AG04449 (cell line): ENCODE data around the gene PIP5K1C.

Experiments
- CTCF ChIA-PET: fragments of 350-600 bp; formaldehyde crosslinking; extraction: SDS; loops from one replicate; lab custom pipeline; 2021; ENCODE audit warnings: antibody characterized with exemption; lab: Yijun Ruan, JAX
- POLR2A ChIA-PET: fragments of 400-600, 350-600 bp; formaldehyde crosslinking; extraction: SDS; loops from one replicate; lab custom pipeline; 2020; ENCODE audit warnings: antibody characterized with exemption, inconsistent platforms; lab: Yijun Ruan, JAX
- DNase-seq: peaks from one replicate; pipeline ENCODE4 v3.0.0-alpha.2; 2010; ENCODE audit warnings: low read depth, low spot score
- H3K4me3 ChIP-seq: 2 replicates; pipeline ENCODE4 v1.5.1; 2011; ENCODE audit warnings: low read depth, mild to moderate bottlenecking, control low read depth, low read length
- TF ChIP-seq, protein P1 (sequence below): IDR thresholded peaks from one replicate; pipeline ENCODE4 v1.5.1; 2011; ENCODE audit warnings: mild to moderate bottlenecking, moderate library complexity, low read length, control low read depth, inconsistent platforms; ENCODE audit not compliant: insufficient read depth; ENCODE audit errors: missing control alignments

Gene PIP5K1C

DNA sequence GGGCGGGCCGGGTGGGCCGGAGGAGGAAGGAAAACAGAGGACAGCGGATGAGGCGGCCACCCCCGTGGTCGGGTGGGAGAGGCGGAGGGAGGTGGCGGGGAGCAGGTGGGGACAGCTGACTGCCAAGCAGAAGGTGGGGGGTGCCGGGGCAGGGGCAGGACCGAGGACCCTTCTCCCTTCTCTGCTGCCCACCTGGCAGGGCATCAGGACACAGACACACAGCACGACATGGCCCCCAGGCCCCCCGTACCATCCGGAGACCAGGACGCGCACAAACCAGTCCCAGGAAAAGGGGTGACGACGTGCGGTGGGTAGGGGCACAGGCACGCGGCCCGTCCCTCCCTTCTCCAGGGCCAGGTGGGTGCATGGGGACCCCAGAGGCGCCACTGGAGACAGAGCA, 62.6 kb downstream of the PIP5K1C start:
- no peak overlapping the region for H3K4me3 ChIP-seq
- TF ChIP-seq, protein P1, sequence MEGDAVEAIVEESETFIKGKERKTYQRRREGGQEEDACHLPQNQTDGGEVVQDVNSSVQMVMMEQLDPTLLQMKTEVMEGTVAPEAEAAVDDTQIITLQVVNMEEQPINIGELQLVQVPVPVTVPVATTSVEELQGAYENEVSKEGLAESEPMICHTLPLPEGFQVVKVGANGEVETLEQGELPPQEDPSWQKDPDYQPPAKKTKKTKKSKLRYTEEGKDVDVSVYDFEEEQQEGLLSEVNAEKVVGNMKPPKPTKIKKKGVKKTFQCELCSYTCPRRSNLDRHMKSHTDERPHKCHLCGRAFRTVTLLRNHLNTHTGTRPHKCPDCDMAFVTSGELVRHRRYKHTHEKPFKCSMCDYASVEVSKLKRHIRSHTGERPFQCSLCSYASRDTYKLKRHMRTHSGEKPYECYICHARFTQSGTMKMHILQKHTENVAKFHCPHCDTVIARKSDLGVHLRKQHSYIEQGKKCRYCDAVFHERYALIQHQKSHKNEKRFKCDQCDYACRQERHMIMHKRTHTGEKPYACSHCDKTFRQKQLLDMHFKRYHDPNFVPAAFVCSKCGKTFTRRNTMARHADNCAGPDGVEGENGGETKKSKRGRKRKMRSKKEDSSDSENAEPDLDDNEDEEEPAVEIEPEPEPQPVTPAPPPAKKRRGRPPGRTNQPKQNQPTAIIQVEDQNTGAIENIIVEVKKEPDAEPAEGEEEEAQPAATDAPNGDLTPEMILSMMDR = no peak
- no peak for DNase-seq
- ChIA-PET CTCF (interaction anchor here (0.6 kb wide), 1 partner anchor 1857 kb away, joined by 3 read pairs; no protein-coding TSS in a partner anchor), POLR2A (no interaction called here)

DNA sequence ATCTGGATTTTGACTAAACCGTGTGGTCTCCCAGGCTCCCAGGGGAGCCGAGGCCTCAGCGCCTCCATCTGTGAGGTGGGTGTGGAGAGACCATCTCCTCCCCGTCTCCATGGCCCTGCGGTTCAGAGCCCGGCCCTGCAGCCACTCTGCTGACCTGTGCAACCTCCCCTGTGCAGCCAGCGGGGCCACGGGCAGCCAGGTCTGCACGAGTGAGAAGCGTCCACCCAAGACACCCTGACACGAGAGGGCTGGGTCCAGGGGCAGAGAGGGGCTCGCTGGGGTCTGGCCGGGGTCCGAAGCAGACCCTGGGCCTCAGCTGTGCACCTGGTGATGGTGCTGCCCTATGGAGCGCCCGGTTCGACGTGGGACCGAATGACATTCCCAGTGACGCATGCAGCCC, 63.3 kb downstream of the PIP5K1C start:
- ChIA-PET CTCF (no interaction called here), POLR2A (no interaction called here)
- TF ChIP-seq, protein P1 = no peak
- H3K4me3 ChIP-seq = no peak overlapping the region
- no peak for DNase-seq

DNA sequence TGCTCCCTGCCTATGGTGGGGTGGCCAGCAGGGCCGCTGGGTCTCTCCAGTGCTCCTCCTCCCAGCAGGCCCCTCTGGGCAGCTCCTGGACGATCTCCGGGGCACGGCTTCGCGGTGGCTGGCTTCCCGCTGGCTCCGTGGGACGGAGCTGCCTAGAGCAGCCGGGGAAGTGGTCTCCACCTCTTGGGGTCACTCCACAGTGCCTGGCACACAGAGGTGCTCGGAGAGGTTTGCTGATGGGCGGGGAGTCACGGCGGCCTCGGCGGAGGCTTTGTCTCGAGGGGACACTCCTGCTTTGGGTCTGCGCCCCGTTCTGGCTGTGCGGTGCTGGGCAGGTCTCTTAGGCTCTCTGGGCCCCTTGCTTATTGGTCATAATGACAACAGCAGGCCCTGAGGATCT, 63.8 kb downstream of the PIP5K1C start:
- TF ChIP-seq, protein P1 = no peak
- ChIA-PET CTCF (no interaction called here), POLR2A (no interaction called here)
- H3K4me3 ChIP-seq = no peak overlapping the region
- no peak for DNase-seq

DNA sequence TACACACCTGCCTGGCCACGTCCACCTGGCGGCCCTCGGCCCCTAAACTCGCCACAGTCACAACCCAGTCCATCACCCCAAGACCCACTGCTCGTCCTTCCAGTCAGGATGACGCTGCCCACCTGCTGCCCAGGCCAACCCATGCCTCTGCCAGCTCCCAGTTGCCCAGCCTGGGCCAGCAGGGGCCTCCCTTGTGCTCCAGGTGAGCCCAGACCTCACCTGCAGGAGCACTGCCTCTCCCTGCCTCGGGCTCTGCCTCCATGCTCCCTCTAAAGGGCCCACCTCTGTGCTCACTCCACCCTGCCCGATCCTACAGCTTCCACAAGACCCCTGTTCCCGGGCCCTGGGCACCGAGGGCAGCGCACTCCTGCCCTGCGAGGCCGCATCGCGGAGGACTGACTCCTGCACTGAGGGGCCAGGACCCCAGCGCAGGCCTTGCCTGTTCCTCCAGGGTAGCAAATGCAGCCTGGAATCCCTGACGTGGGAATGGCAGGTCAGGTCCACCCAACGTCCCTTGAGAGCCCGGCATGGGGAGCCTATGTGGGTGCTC, 65.7 kb downstream of the PIP5K1C start:
- CTCF ChIA-PET = no interaction called here
- TF ChIP-seq, protein P1 = no peak
- no peak for DNase-seq
- POLR2A ChIA-PET = no interaction called here
- H3K4me3 ChIP-seq = no peak overlapping the region

DNA sequence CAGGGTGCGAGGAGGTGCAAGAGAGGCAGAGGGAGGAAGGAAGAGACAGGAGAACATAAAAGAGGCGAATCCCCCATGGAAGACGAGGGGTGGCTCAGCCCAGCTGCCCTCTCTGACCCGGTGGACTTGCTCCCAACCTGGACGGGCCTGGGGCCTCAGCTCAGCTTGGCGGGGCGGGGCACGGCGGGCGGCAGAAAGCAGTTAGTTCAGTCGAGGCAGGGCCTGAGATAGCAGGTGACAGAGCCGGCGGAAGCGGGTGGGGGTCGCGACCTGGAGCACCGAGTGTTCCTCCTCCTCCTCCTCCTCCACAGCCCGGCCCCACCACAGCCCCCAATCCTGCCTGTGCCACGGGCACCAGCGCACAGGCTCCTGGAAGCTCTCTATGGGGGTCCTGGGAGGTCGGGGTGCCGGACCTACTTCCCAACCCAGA, 66.7 kb downstream of the PIP5K1C start:
- TF ChIP-seq, protein P1 = no peak
- no peak overlapping the region for H3K4me3 ChIP-seq
- CTCF ChIA-PET = interaction anchor here (1.2 kb wide), 1 partner anchor 85 kb away, joined by 3 read pairs; no protein-coding TSS in a partner anchor
- POLR2A ChIA-PET = no interaction called here
- no peak for DNase-seq

DNA sequence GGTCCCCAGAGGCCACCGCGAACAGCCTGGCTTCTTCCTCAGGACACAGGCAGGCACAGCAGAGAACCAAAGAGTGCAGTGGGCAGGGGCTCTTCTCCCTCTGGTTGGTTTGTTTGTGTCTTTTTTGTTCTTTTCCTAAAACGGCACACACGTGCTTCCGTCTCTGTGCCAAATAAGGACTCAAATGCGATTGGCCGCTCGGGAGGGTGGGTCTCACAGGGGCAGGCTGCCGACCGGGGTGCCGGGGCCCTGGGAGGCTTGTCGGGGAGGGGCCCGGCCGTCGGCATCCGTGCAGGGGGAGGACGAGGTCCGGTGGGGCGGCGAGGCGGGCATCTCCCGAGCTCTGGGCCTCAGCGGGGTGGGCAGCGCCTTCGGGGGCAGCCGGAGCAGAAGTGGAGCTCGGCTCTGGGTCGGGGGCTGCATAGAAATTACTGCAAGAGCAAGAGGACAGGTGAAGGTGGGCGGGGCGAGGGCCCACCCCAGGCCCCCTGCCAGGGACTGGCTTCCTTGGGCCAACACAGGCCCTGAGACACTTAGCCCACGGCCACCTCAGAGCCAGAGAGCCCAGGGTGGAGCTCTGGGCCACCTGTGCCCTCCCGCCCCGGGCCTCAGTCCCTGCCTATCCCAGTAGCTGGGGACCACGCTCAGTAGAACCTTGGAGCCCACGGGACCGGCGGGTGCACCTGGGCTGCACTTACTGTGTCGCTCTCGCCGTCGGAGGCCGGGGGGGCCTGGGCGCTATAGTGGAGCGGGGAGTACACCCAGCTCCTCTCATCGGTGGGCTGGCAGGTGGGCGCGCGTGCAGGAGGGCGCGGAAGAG, 67.3 kb downstream of the PIP5K1C start:
- CTCF ChIA-PET = interaction anchor here (0.6 to 1.2 kb wide), 2 partner anchors 11 to 86 kb away, joined by 3 read pairs; no protein-coding TSS in a partner anchor

More for the DNA sequence above, 67.3 kb downstream of the PIP5K1C start:
- TF ChIP-seq, protein P1 = no peak
- no peak for DNase-seq
- POLR2A ChIA-PET = no interaction called here
- no peak overlapping the region for H3K4me3 ChIP-seq
